AG04449 (cell line): ENCODE data around the gene PRR4.

Source experiments
- CTCF ChIA-PET: fragments of 350-600 bp; formaldehyde crosslinking; extraction: SDS; loops from one replicate; lab custom pipeline; 2021; ENCODE audit warnings: antibody characterized with exemption; lab: Yijun Ruan, JAX
- POLR2A ChIA-PET: fragments of 400-600, 350-600 bp; formaldehyde crosslinking; extraction: SDS; loops from one replicate; lab custom pipeline; 2020; ENCODE audit warnings: antibody characterized with exemption, inconsistent platforms; lab: Yijun Ruan, JAX
- DNase-seq: peaks from one replicate; pipeline ENCODE4 v3.0.0-alpha.2; 2010; ENCODE audit warnings: low read depth, low spot score
- H3K4me3 ChIP-seq: 2 replicates; pipeline ENCODE4 v1.5.1; 2011; ENCODE audit warnings: low read depth, mild to moderate bottlenecking, control low read depth, low read length
- CTCF ChIP-seq: IDR thresholded peaks from one replicate; pipeline ENCODE4 v1.5.1; 2011; ENCODE audit warnings: mild to moderate bottlenecking, moderate library complexity, low read length, control low read depth, inconsistent platforms; ENCODE audit not compliant: insufficient read depth; ENCODE audit errors: missing control alignments

The PRR4 gene

GRCh38 chr12:10849425-10849878 lies at the start of gene PRR4:
PRR4 (minus strand) TSS chr12:10849475; CDS start chr12:10849437, 38 bp downstream.
- DNase-seq, result no peak
- ChIA-PET CTCF (no interaction called here), POLR2A (no interaction called here)
- H3K4me3 ChIP-seq, result no peak within 1 kb of the TSS
- no peak for TF ChIP-seq CTCF

- no peak for TF ChIP-seq CTCF
- CTCF ChIA-PET, result no interaction called here
- POLR2A ChIA-PET, result no interaction called here
- DNase-seq, result no peak
- H3K4me3 ChIP-seq, result no peak overlapping the region
Measured at GRCh38 chr12:10896854-10897253, 47.6 kb upstream of the PRR4 start.

GRCh38 chr12:10891937-10892336 lies 42.7 kb upstream of the PRR4 start:
- no peak for DNase-seq
- ChIA-PET CTCF (interaction anchor here (1.3 kb wide), 1 partner anchor 10 kb away, joined by 4 read pairs; no protein-coding TSS in a partner anchor), POLR2A (no interaction called here)
- H3K4me3 ChIP-seq, result no peak overlapping the region
- no peak for TF ChIP-seq CTCF

GRCh38 chr12:10889226-10889625 lies 40.0 kb upstream of the PRR4 start:
- ChIA-PET POLR2A (no interaction called here), CTCF (no interaction called here)
- no peak for DNase-seq
- no peak overlapping the region for H3K4me3 ChIP-seq
- no peak for TF ChIP-seq CTCF

GRCh38 chr12:10884086-10884725 lies 34.9 kb upstream of the PRR4 start, which contains the start of gene PRH1:
PRH1 (minus strand) TSS chr12:10884255; CDS start chr12:10884217, 38 bp downstream.
- no peak for DNase-seq
- CTCF ChIA-PET, result no interaction called here
- no peak for TF ChIP-seq CTCF
- POLR2A ChIA-PET, result no interaction called here
- no peak within 1 kb of the TSS for H3K4me3 ChIP-seq

GRCh38 chr12:10873378-10873777 lies 24.1 kb upstream of the PRR4 start:
- no peak overlapping the region for H3K4me3 ChIP-seq
- no peak for TF ChIP-seq CTCF
- no peak for DNase-seq
- CTCF ChIA-PET, result no interaction called here
- POLR2A ChIA-PET, result no interaction called here
